Natural killer cell (primary cell): Measurements from ENCODE around the gene PTGDR2. TPM values are rescaled to one million over a fixed set of nuclear protein-coding genes. Genes with fewer than 3 reads are reported as not detected.

Source experiments
- ATAC-seq, 3 donors: fragments of 150-1000 bp in 2 of 3; fragments of 200-7000 bp in 1 of 3; cut with Tn5 transposase; 1 replicate in 1 of 3; 2 replicates in 2 of 3; pipeline ENCODE4 v1.10.0; 2021; ENCODE audit warnings: mild to moderate bottlenecking in 2 of 3, moderate library complexity in 2 of 3
- DNase-seq, 2 donors: peaks; one replicate each; pipeline versions ENCODE4 v3.0.0 to v3.0.0-alpha.2; 2013 to 2021; ENCODE audit warnings: mixed read lengths in 1 of 2
- H3K27ac ChIP-seq: one replicate; pipeline ENCODE4 v1.5.1; 2013; ENCODE audit warnings: mild to moderate bottlenecking, low read length
- H3K27me3 ChIP-seq: one replicate; pipeline ENCODE4 v1.6.1; 2013; ENCODE audit warnings: low read length; ENCODE audit not compliant: control insufficient read depth, insufficient read depth
- H3K36me3 ChIP-seq: one replicate; pipeline ENCODE4 v1.6.1; 2013; ENCODE audit warnings: low read length; ENCODE audit not compliant: control insufficient read depth, insufficient read depth
- H3K4me1 ChIP-seq: one replicate; pipeline ENCODE4 v1.6.1; 2013; ENCODE audit warnings: low read length; ENCODE audit not compliant: control insufficient read depth, insufficient read depth
- H3K4me3 ChIP-seq: one replicate; pipeline ENCODE4 v1.5.1; 2013; ENCODE audit warnings: low read length
- H3K9me3 ChIP-seq: one replicate; pipeline ENCODE4 v1.6.1; 2013; ENCODE audit warnings: low read length; ENCODE audit not compliant: control insufficient read depth, insufficient read depth
- H3K27ac Mint-ChIP-seq, 2 donors: one replicate each; pipeline ENCODE4 v1.8.0; 2022; ENCODE audit warnings: mild to moderate bottlenecking in 2 of 2, mixed read lengths in 2 of 2, moderate library complexity in 1 of 2
- H3K27me3 Mint-ChIP-seq, 2 donors: one replicate each; pipeline ENCODE4 v1.8.0; 2022; ENCODE audit warnings: low read depth in 2 of 2, mixed read lengths in 2 of 2
- H3K36me3 Mint-ChIP-seq: one replicate; pipeline ENCODE4 v1.8.0; 2022; ENCODE audit warnings: mixed read lengths
- H3K4me1 Mint-ChIP-seq, 2 donors: one replicate each; pipeline ENCODE4 v1.8.0; 2022; ENCODE audit warnings: mixed read lengths in 2 of 2
- H3K4me3 Mint-ChIP-seq: one replicate; pipeline ENCODE4 v1.8.0; 2022; ENCODE audit warnings: mild to moderate bottlenecking, moderate library complexity, mixed read lengths
- H3K9me3 Mint-ChIP-seq, 2 donors: one replicate each; pipeline ENCODE4 v1.8.0; 2022; ENCODE audit warnings: mixed read lengths in 2 of 2
- WGBS: methylation state at CpG from one replicate; pipeline ENCODE4 v1.1.7; 2013; ENCODE audit warnings: missing lambda C conversion rate; ENCODE audit not compliant: insufficient coverage; 5-methylcytosine and 5-hydroxymethylcytosine counted together
- intact Hi-C: fragments of 100-400 bp; cut with micrococcal nuclease; formaldehyde crosslinking; loops from one replicate; pipeline ENCODE4 v1.14.2; 2022
- total RNA-seq, 4 donors: library from RNA; stranded (reverse); fragments of 120-200 nt in 1 of 4; gene quantifications; one replicate each; pipeline versions ENCODE4 v1.2.3 to v1.2.4, GENCODE V29; 2013 to 2022
- TF ChIP-seq, protein P1 (sequence below): fragments of 200-600 bp; IDR thresholded peaks from one replicate; pipeline ENCODE4 v1.8.0; 2022; ENCODE audit warnings: antibody characterized with exemption

The PTGDR2 gene
- total RNA-seq, 3 donors from 2014 or later (not counting 1 experiment from before 2014, with no cell fraction given), result 0.66 to 12.4 (median 1.7) TPM

DNA sequence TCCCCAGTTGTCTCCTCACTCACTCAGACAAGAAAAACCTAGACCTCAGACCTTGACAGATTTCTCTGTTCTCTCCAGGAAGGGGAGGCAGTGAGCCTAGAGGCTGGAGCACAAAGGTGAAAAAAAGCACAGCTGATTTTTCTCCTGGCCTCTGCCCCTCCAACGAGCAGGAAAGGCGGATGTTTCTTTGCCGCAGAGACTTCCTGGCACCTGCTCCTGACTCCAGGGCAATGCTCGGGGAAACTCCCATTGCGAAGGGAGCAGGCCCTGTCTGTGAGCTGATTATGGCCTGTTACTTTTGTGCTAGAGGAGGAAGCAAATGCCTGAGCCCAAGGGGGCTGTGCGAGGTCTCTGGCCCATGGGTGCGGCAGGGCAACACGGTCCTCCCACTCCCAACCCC is 45.2 kb downstream of the PTGDR2 start:
- no peak for ATAC-seq
- TF ChIP-seq, protein P1, sequence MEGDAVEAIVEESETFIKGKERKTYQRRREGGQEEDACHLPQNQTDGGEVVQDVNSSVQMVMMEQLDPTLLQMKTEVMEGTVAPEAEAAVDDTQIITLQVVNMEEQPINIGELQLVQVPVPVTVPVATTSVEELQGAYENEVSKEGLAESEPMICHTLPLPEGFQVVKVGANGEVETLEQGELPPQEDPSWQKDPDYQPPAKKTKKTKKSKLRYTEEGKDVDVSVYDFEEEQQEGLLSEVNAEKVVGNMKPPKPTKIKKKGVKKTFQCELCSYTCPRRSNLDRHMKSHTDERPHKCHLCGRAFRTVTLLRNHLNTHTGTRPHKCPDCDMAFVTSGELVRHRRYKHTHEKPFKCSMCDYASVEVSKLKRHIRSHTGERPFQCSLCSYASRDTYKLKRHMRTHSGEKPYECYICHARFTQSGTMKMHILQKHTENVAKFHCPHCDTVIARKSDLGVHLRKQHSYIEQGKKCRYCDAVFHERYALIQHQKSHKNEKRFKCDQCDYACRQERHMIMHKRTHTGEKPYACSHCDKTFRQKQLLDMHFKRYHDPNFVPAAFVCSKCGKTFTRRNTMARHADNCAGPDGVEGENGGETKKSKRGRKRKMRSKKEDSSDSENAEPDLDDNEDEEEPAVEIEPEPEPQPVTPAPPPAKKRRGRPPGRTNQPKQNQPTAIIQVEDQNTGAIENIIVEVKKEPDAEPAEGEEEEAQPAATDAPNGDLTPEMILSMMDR, result no peak
- no peaks in the 10 kb centered on the region for H3K36me3 ChIP-seq
- H3K4me1 ChIP-seq, result no peaks in the 10 kb centered on the region
- intact Hi-C loops, result no loop called here
- WGBS, result 29% methylated on average over 8 of the region's 8 CpGs
- no peak overlapping the region for H3K4me3 ChIP-seq
- H3K9me3 ChIP-seq, result no peaks in the 10 kb centered on the region
- peaks cover 0 to 19% of the 10 kb centered on the region in 2 donors for H3K27me3 Mint-ChIP-seq
- H3K4me3 Mint-ChIP-seq, result no peak overlapping the region
- DNase-seq, result no peak
- peaks cover 0 to 7% of the 10 kb centered on the region in 2 donors for H3K4me1 Mint-ChIP-seq
- no peaks in the 10 kb centered on the region for H3K36me3 Mint-ChIP-seq
- H3K27me3 ChIP-seq, result no peaks in the 10 kb centered on the region
- H3K9me3 Mint-ChIP-seq, result no peaks in the 10 kb centered on the region
- H3K27ac Mint-ChIP-seq, result no peak overlapping the region
- H3K27ac ChIP-seq, result no peak overlapping the region

DNA sequence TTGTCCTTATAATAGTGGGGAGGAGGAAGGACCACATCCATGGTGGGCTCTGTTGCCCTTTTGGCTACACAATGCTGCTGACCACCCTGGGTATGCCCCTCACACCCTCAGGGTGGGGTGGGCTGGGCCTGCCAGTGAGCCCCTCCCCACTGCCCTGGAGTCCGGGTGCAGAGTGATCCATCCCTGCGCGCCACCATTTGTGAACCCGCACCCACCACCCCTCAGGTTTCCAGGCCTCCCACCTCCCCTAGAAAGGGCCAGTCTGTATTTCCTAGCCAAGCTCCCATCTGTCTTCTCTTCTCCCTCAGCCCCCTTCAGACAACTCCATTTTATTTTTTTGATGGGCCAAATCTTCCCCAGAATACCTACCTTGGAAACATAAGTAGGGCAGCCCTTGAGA is 45.6 kb downstream of the PTGDR2 start:
- intact Hi-C loops, result no loop called here
- ATAC-seq (no peak), DNase-seq (no peak)
- WGBS, result 96% methylated on average over 4 of the region's 4 CpGs
- no peaks in the 10 kb centered on the region for H3K9me3 Mint-ChIP-seq
- no peaks in the 10 kb centered on the region for H3K27me3 ChIP-seq
- no peaks in the 10 kb centered on the region for H3K9me3 ChIP-seq
- H3K4me1 ChIP-seq, result no peaks in the 10 kb centered on the region
- no peak overlapping the region for H3K27ac ChIP-seq
- H3K36me3 Mint-ChIP-seq, result no peaks in the 10 kb centered on the region
- H3K36me3 ChIP-seq, result no peaks in the 10 kb centered on the region
- H3K27ac Mint-ChIP-seq, result no peak overlapping the region
- H3K4me3 Mint-ChIP-seq, result no peak overlapping the region
- TF ChIP-seq, protein P1, result no peak
- H3K4me3 ChIP-seq, result no peak overlapping the region
- H3K27me3 Mint-ChIP-seq, result peaks cover 0 to 20% of the 10 kb centered on the region in 2 donors
- peaks cover 0 to 7% of the 10 kb centered on the region in 2 donors for H3K4me1 Mint-ChIP-seq

DNA sequence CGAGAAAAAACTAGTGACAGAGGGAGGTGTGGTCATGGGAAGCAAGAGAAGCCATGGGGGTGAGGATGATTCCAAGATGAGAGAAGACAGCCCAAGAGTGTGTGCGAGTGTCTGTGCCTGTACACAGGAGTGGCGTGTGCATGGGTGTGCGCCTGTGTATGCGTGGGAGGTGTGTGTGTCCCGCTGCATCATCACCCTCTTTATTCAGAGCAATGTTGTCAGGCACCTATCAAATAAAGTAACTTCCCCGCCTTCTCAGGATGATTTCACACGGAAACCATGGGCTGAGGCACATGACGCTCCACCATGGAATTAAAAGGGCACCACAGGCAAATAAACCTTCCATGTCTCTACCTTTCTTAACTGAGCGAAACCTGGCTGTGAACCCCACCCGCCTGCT is 46.1 kb downstream of the PTGDR2 start:
- Mint-ChIP-seq H3K27me3 (peaks cover 0 to 20% of the 10 kb centered on the region in 2 donors), H3K36me3 (no peaks in the 10 kb centered on the region), H3K27ac (no peak overlapping the region), H3K4me1 (peaks cover 0 to 7% of the 10 kb centered on the region in 2 donors), H3K9me3 (no peaks in the 10 kb centered on the region), H3K4me3 (no peak overlapping the region)
- Histone ChIP-seq H3K27me3 (no peaks in the 10 kb centered on the region), H3K4me1 (no peaks in the 10 kb centered on the region), H3K36me3 (no peaks in the 10 kb centered on the region), H3K4me3 (no peak overlapping the region), H3K9me3 (no peaks in the 10 kb centered on the region), H3K27ac (no peak overlapping the region)
- ATAC-seq (no peak), DNase-seq (no peak)
- intact Hi-C loops, result no loop called here
- TF ChIP-seq, protein P1, result no peak
- 94% methylated on average over 11 of the region's 11 CpGs for WGBS

DNA sequence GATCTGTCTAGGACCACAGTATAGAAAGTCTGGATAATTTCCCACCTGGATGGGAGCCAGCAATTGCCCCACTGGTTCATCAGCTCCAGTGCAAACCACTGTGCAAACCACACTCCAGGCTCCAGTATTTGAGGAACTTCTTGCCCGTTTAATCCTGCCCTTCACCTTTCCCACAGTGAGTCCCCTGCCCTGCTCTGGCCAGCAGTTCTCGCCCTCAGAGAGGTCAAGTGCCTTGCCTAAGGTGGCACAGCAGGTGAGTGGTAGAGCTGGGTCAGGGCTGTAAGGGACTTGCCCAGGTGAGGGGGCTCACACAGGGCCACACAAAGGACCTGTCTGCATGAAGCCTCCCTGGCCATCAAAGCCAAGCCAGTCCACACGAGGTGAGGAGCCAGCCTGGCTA is 46.5 kb downstream of the PTGDR2 start:
- Histone ChIP-seq H3K27ac (no peak overlapping the region), H3K9me3 (no peaks in the 10 kb centered on the region), H3K4me1 (no peaks in the 10 kb centered on the region), H3K27me3 (no peaks in the 10 kb centered on the region), H3K4me3 (no peak overlapping the region), H3K36me3 (no peaks in the 10 kb centered on the region)
- DNase-seq (no peak), ATAC-seq (no peak)
- H3K4me3 Mint-ChIP-seq, result no peak overlapping the region
- H3K4me1 Mint-ChIP-seq, result peaks cover 0 to 7% of the 10 kb centered on the region in 2 donors
- no peaks in the 10 kb centered on the region for H3K36me3 Mint-ChIP-seq
- H3K27ac Mint-ChIP-seq, result no peak overlapping the region
- peaks cover 0 to 20% of the 10 kb centered on the region in 2 donors for H3K27me3 Mint-ChIP-seq
- 52% methylated on average over 3 of the region's 3 CpGs for WGBS
- TF ChIP-seq, protein P1, result no peak
- no peaks in the 10 kb centered on the region for H3K9me3 Mint-ChIP-seq
- intact Hi-C loops, result no loop called here
